ENCODE results near the gene F10. TPM values are rescaled to one million over a fixed set of nuclear protein-coding genes. Genes with fewer than 3 reads are reported as not detected.

The F10 gene
- total and polyA plus RNA-seq, 2 of the 13 experiments (the other 11 are each of a cell fraction or from before 2014, with no cell fraction given), result 58.4 to 237 TPM

GRCh38 chr13:113157929-113158747 lies 35.5 kb downstream of the F10 start, which contains the start of gene PROZ (continued):
- TF ChIP-seq, protein P1, sequence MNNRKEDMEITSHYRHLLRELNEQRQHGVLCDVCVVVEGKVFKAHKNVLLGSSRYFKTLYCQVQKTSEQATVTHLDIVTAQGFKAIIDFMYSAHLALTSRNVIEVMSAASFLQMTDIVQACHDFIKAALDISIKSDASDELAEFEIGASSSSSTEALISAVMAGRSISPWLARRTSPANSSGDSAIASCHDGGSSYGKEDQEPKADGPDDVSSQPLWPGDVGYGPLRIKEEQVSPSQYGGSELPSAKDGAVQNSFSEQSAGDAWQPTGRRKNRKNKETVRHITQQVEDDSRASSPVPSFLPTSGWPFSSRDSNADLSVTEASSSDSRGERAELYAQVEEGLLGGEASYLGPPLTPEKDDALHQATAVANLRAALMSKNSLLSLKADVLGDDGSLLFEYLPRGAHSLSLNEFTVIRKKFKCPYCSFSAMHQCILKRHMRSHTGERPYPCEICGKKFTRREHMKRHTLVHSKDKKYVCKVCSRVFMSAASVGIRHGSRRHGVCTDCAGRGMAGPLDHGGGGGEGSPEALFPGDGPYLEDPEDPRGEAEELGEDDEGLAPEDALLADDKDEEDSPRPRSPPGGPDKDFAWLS (CRISPR knock-in tag; IDR thresholded peaks at IDR 0.05; ENCODE audit: borderline replicate concordance), result no peak
- TF ChIP-seq NR2F2 (IDR thresholded peaks at IDR 0.05; ENCODE audit: borderline replicate concordance, low read depth) (no peak), KAT7 (CRISPR knock-in tag; IDR thresholded peaks at IDR 0.05; ENCODE audit: borderline replicate concordance) (0 out of 2 replicates have a peak, but pooled peaks have one; percentile 61), STAT6 (CRISPR knock-in tag; IDR thresholded peaks at IDR 0.05; ENCODE audit: borderline replicate concordance) (no peak), ZNF891 (CRISPR knock-in tag; IDR thresholded peaks at IDR 0.05) (peak; percentile 78), SMC3 (IDR thresholded peaks at IDR 0.05; ENCODE audit: low read length) (no peak), FOXO1 (CRISPR knock-in tag; IDR thresholded peaks at IDR 0.05) (peak; percentile 74), NRL (CRISPR knock-in tag; IDR thresholded peaks at IDR 0.05; ENCODE audit: borderline replicate concordance) (peak; percentile 50; the same call in 1 of the 2 replicates), SRSF1 (optimal IDR thresholded peaks at IDR 0.05; ENCODE audit: low read depth, low read length) (no peak), GLI4 (CRISPR knock-in tag; IDR thresholded peaks at IDR 0.05; ENCODE audit: borderline replicate concordance) (no peak), MEIS1 (CRISPR knock-in tag; IDR thresholded peaks at IDR 0.05; ENCODE audit: borderline replicate concordance) (no peak), ETV6 (CRISPR knock-in tag; conservative IDR thresholded peaks at IDR 0.05) (0 out of 2 replicates have a peak, but pooled peaks have one; percentile 17), CEBPB (IDR thresholded peaks at IDR 0.05; ENCODE audit: borderline replicate concordance, low read depth, low read length) (no peak), CSRNP2 (CRISPR knock-in tag; conservative IDR thresholded peaks at IDR 0.05; ENCODE audit: low read depth) (no peak), ZNF468 (CRISPR knock-in tag; IDR thresholded peaks at IDR 0.05) (no peak), REPIN1 (CRISPR knock-in tag; IDR thresholded peaks at IDR 0.05; ENCODE audit: borderline replicate concordance, low read depth) (peak; percentile 85; the same call in 1 of the 2 replicates), ZNF44 (CRISPR knock-in tag; IDR thresholded peaks at IDR 0.05) (0 out of 2 replicates have a peak, but pooled peaks have one; percentile 44), SETDB1 (CRISPR knock-in tag; IDR thresholded peaks at IDR 0.05; ENCODE audit: borderline replicate concordance) (no peak), ZFP41 (CRISPR knock-in tag; IDR thresholded peaks at IDR 0.05; ENCODE audit: borderline replicate concordance) (peak; percentile 80; the same call in 1 of the 2 replicates), ZNF747 (CRISPR knock-in tag; IDR thresholded peaks at IDR 0.05; ENCODE audit: borderline replicate concordance) (no peak), NFATC3 (CRISPR knock-in tag; IDR thresholded peaks at IDR 0.05) (no peak)
- TF ChIP-seq, protein P2, sequence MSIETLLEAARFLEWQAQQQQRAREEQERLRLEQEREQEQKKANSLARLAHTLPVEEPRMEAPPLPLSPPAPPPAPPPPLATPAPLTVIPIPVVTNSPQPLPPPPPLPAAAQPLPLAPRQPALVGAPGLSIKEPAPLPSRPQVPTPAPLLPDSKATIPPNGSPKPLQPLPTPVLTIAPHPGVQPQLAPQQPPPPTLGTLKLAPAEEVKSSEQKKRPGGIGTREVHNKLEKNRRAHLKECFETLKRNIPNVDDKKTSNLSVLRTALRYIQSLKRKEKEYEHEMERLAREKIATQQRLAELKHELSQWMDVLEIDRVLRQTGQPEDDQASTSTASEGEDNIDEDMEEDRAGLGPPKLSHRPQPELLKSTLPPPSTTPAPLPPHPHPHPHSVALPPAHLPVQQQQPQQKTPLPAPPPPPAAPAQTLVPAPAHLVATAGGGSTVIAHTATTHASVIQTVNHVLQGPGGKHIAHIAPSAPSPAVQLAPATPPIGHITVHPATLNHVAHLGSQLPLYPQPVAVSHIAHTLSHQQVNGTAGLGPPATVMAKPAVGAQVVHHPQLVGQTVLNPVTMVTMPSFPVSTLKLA (IDR thresholded peaks at IDR 0.05), result no peak
